GDM1 (cell line): ENCODE data around the gene KRTAP19-6.
"Not testable (repeated sequence)": the region's sequence is repeated elsewhere in the genome, so short reads cannot be mapped to it uniquely, and the experiment has no call there.

Experiments used
- DNase-seq: peaks from one replicate; lab custom pipeline; 2025; lab: John Stamatoyannopoulos, UW

The KRTAP19-6 gene

GRCh38 chr21:30541764-30542163 is at the start of gene KRTAP19-6:
TSS of gene KRTAP19-6 (minus strand) at chr21:30541864. CDS start at chr21:30541833, 31 bp downstream.
- no peak for DNase-seq

DNA sequence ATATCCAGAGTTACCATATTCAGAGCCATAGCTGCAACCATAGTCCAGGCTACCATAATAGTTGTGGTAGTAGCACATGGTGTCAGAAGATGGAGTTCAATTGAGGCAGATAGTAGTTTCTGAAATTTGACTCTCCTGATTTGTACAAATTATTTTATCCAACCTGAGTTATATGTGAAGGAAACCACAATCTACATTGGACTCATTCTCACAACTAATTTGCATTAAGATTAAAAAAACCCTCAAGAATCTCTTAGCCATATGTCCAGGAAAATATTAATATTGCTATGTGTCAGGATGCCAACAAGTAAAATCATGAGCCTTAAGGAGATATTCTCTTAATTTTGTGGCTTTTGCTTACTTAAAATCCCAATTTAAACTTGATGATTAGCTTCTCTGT is 48.6 kb upstream of the KRTAP19-6 start, which contains the start of gene KRTAP22-2:
KRTAP22-2 (minus strand) TSS at position 101 of the 400 bp plus-strand sequence.
- no peak for DNase-seq

DNA sequence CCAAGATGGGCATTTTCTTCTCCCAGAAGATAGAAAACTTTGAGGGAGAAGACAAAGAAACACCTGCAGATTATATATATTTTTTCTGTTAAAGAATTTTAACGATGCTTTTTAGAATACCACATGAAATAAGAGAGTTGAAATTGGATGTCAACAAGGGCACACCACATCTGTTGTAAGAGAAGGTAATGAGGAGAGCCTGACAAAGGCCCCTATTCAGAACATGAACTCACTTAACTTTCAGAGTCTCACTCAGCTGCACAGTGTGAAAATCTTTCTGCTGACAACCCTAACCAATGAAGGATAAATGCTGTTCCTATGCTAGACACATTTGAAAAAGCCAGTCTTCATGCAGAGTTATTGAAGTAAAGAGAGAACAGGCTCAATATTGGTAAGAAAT is 41.2 kb upstream of the KRTAP19-6 start:
- no peak for DNase-seq

DNA sequence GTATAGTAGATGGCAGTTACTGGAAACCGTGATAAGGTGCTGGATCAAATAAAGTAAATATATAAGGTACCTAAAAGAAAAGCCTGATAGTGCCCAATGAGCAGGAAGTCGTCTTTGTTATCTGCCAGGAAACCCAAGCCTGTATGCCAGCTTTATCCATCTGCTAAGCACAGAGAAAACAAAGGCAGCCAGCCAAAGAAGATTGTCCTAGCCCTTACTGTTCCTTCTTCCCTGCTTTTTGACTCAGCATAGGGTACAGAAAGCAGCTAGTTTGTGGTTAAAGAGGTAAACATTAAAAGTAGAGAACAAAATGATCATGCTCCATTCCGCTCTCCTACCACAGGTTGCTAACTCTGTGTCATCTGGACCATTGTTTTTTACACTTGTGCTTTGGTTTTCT is 38.5 kb upstream of the KRTAP19-6 start:
- no peak for DNase-seq

GRCh38 chr21:30579346-30579745 is 37.7 kb upstream of the KRTAP19-6 start:
- DNase-seq, result no peak

GRCh38 chr21:30577766-30578165 is 36.1 kb upstream of the KRTAP19-6 start:
- DNase-seq, result no peak

DNA sequence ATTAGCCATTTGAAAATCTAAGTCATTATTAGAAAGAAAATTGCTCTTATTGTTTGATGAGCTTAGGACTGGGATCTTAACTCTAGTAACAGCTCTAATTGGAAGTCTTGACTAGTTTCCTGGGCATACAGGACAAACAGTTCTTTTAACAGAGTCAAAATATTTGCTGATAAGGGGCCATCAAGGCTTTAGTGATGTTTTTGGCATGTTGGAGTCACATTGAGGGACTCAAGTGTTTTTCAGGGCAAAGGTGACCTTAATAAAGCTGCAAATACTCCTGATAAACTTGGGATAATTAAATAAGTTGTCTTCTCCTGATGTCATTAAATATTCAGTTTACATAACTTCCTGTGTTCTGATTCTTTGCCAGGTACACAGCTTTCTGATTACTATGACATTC is 26.0 kb upstream of the KRTAP19-6 start:
- DNase-seq, result no peak

DNA sequence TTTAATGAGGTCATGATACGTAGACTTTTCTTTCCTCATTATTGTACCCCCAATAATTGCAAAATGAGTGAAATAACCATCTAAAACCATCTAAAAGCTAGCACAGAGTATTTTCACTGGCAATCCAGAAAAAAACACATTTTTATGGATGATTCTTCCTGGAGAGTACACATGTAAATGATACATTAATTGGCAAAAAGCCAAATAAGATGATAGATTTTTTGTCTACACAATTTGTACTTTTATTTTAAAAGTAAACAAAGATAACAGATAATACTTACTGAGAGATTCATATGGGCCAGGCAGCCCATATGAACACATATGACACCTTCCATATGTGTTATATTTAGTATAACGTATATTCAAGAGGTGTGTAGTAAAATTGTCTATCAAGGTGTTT is 22.0 kb upstream of the KRTAP19-6 start:
- no peak for DNase-seq

GRCh38 chr21:30563072-30563471 is 21.4 kb upstream of the KRTAP19-6 start:
- DNase-seq, result no peak

GRCh38 chr21:30561957-30562356 is 20.3 kb upstream of the KRTAP19-6 start:
- no peak for DNase-seq

DNA sequence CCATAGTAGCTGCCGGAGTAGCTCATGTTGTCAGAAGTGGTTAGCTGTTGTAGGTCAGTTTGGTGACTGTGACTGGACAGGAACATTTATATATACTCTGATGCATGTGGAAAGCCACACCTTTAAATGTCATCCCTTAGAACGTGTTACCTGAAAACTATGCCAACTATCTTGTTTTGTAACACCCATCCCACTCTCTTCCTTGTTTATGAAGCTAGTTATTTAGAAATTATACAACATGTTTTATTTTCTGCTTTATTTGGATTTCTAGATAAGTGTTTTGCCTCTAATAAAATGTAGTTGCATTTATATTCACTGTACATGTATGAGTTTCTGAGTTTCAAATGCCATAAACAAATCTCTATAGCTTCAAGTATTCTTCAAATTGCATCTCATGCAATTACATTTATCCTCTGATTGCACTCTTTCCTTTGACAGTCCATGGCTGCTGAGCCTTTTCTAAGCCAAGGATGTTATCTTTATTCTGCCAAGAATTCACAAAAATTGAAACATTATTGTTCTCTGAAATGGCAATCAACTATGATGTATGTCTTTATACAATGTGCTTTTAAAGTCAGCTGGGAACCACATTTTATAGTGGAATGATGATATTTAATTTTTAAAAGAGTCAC is 19.7 kb upstream of the KRTAP19-6 start, which contains the start of gene KRTAP19-7:
KRTAP19-7 (minus strand) TSS at position 51 of the 632 bp plus-strand sequence; CDS start at position 26, 25 bp downstream.
- no peak for DNase-seq

GRCh38 chr21:30555095-30555494 is 13.4 kb upstream of the KRTAP19-6 start:
- no peak for DNase-seq

- no peak for DNase-seq
Observed at GRCh38 chr21:30552782-30553181, 11.1 kb upstream of the KRTAP19-6 start.

DNA sequence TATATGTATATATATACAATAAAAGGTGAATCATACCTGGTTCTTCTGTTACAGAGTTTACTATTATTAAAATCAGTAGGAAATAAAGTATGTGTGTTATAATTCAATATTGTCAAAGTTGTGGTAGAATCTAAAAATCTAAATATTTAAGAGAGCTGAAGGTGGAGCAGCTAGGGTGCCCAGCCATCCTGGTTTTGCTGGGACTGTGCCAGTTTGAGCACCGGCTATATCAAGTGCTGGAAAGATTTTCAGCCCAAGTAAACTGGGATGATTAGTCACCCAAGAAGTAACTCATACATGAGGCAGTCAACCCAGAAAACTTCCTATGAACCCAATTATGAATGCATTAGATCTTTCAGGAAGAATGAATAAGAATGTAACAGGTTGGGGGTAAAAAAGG is 22.8 kb downstream of the KRTAP19-6 start:
- no peak for DNase-seq

DNA sequence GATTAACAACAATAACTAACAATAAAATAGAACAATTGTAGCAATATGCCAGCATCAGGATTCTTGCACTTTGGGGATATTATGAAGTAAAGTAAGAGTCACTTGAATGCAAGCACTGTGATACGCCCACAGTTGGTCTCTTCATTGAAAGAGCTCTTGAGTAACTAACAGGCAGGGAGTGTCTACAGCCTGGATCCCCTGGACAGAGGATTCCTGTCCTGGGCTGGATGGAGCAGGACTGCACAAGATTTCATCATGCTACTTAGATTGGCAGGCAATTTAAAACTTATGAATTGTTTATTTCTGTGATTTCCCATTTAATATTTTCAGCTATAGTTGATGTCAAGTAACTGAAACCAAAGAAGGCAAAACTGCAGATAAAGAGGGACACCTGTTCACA is 26.0 kb downstream of the KRTAP19-6 start:
- DNase-seq, result no peak

DNA sequence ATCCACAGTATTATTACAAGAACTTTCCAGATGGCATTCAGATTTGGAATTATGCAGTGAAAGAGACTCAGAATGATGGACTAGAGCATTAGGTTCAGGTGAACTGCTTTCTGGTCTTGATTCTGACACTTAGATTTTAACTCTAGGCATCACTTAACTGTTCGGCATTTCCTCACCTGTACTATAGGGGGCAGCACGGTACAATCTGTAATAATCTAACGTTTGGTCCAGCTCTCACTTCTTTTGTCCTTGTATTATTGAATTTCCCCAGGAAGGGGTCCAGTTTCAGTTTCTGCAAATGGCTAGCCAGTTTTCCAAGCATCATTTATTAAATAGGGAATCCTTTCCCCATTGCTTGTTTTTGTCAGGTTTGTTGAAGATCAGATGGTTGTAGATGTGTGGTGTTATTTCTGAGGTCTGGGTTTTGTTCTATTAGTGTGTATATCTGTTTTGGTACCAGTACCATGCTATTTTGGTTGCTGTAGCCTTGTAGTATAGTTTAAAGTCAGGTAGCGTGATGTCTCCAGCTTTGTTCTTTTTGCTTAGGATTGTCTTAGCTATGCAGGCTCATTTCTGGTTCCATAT is 36.0 kb downstream of the KRTAP19-6 start:
- DNase-seq, result not testable (repeated sequence)

DNA sequence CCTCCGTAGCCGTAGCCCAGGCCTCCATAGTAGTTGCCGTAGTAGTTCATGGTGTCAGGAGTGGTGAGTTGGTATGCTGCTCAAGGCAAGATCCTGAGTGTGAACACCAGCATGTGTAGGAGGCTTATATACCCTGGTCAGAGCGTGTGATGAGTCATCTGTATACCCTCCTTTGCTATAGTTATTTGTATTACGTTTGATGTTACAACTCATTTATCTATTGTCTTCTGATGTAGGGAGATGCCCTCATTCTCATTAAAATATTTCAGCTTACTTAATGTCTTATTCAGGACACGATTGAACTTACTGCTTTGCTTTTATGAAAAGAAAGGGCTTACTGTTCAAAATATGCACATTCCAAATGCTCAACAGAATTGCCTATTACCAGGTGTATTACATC is 39.6 kb downstream of the KRTAP19-6 start, which contains the start of gene KRTAP19-5:
KRTAP19-5 (minus strand) TSS at position 101 of the 400 bp plus-strand sequence; CDS start at position 50, 51 bp downstream.
- no peak for DNase-seq

- no peak for DNase-seq
Observed at GRCh38 chr21:30497065-30497464, 44.6 kb downstream of the KRTAP19-6 start, which contains the start of gene KRTAP19-4. TSS of gene KRTAP19-4 (minus strand) at chr21:30497165. CDS start at chr21:30497110, 55 bp downstream.

GRCh38 chr21:30491963-30492428 is 49.7 kb downstream of the KRTAP19-6 start, which contains the start of gene KRTAP19-3:
TSS of gene KRTAP19-3 (minus strand) at chr21:30492013. CDS start at chr21:30491957, 56 bp downstream.
- DNase-seq, result no peak
